ENCODE data around the gene SPDYE4. TPM values are rescaled to one million over a fixed set of nuclear protein-coding genes. Genes with fewer than 3 reads are reported as not detected.
A peak's percentile ranks its signal among the peaks of the same experiment; 100 is the strongest.

Gene SPDYE4
- polyA plus RNA-seq, 1 experiment = not detected

GRCh38 chr17:8753136-8753975 lies 5.0 kb downstream of the SPDYE4 start:
- no peak for TF ChIP-seq CTCF (IDR thresholded peaks at IDR 0.05; ENCODE audit: low read depth, low read length)
- POLR2A ChIA-PET = no interaction called here
- Histone ChIP-seq H3K4me3 (ENCODE audit: low read depth, low read length) (no peak overlapping the region), H3K27ac (ENCODE audit: low read depth, low read length) (no peak overlapping the region), H3K9me3 (ENCODE audit: control insufficient read depth, insufficient read depth, low read length) (no peaks in the 10 kb centered on the region), H3K27me3 (ENCODE audit: control insufficient read depth, insufficient read depth, low read length) (peaks cover 17% of the 10 kb centered on the region)
- CTCF ChIA-PET = interaction anchor here (0.6 to 1.5 kb wide), 3 partner anchors 24 to 43 kb away, joined by 4 to 6 read pairs (median 4); no protein-coding TSS in a partner anchor
- no peak for DNase-seq (ENCODE audit: low read depth, low spot score)

- DNase-seq (ENCODE audit: low read depth, low spot score) = no peak
- ChIA-PET CTCF (no interaction called here), POLR2A (no interaction called here)
- no peak for TF ChIP-seq CTCF (IDR thresholded peaks at IDR 0.05; ENCODE audit: low read depth, low read length)
- no peaks in the 10 kb centered on the region for H3K9me3 ChIP-seq (ENCODE audit: control insufficient read depth, insufficient read depth, low read length)
- no peak overlapping the region for H3K4me3 ChIP-seq (ENCODE audit: low read depth, low read length)
- H3K27me3 ChIP-seq (ENCODE audit: control insufficient read depth, insufficient read depth, low read length) = peaks cover 18% of the 10 kb centered on the region
- H3K27ac ChIP-seq (ENCODE audit: low read depth, low read length) = no peak overlapping the region
Observed at GRCh38 chr17:8749616-8750015, 8.7 kb downstream of the SPDYE4 start.

- CTCF ChIA-PET = interaction anchor here (2.3 kb wide), 1 partner anchor 38 kb away, joined by 13 read pairs; no protein-coding TSS in a partner anchor
- POLR2A ChIA-PET = no interaction called here
Observed at GRCh38 chr17:8747742-8748141, 10.6 kb downstream of the SPDYE4 start.

GRCh38 chr17:8746501-8747236 lies 11.7 kb downstream of the SPDYE4 start:
- TF ChIP-seq CTCF (IDR thresholded peaks at IDR 0.05; ENCODE audit: low read depth, low read length) = no peak
- DNase-seq (ENCODE audit: low read depth, low spot score) = no peak
- POLR2A ChIA-PET = no interaction called here

More at GRCh38 chr17:8747742-8748141, 10.6 kb downstream of the SPDYE4 start:
- Histone ChIP-seq H3K27me3 (ENCODE audit: control insufficient read depth, insufficient read depth, low read length) (peaks cover 13% of the 10 kb centered on the region), H3K27ac (ENCODE audit: low read depth, low read length) (no peak overlapping the region), H3K9me3 (ENCODE audit: control insufficient read depth, insufficient read depth, low read length) (no peaks in the 10 kb centered on the region), H3K4me3 (ENCODE audit: low read depth, low read length) (no peak overlapping the region)
- DNase-seq (ENCODE audit: low read depth, low spot score) = no peak
- TF ChIP-seq CTCF (IDR thresholded peaks at IDR 0.05; ENCODE audit: low read depth, low read length) = no peak

More at GRCh38 chr17:8746501-8747236, 11.7 kb downstream of the SPDYE4 start:
- Histone ChIP-seq H3K27ac (ENCODE audit: low read depth, low read length) (no peak overlapping the region), H3K9me3 (ENCODE audit: control insufficient read depth, insufficient read depth, low read length) (no peaks in the 10 kb centered on the region), H3K4me3 (ENCODE audit: low read depth, low read length) (peak overlapping the region; percentile 65), H3K27me3 (ENCODE audit: control insufficient read depth, insufficient read depth, low read length) (peaks cover 4% of the 10 kb centered on the region)
- CTCF ChIA-PET = interaction anchor here (0.6 to 2.5 kb wide), 34 partner anchors 10 to 363 kb away, joined by 3 to 29 read pairs (median 4); no protein-coding TSS in a partner anchor

Data from AG04450 (cell line).